Measurements from ENCODE around the gene RFWD3. TPM values are rescaled to one million over a fixed set of nuclear protein-coding genes. Genes with fewer than 3 reads are reported as not detected.

Gene RFWD3
- total and polyA plus RNA-seq, 2 of the 8 experiments (the other 6 are each of a cell fraction or from before 2014, with no cell fraction given), result 67.1 to 114 TPM

GRCh38 chr16:74667255-74667700 lies 601 bp upstream of the RFWD3 start:
- Histone ChIP-seq H4K91ac (replicated peaks; ENCODE audit: insufficient read length, low read length) (no peak overlapping the region), H4K20me1 (replicated peaks in 1 of 2; ENCODE audit: control insufficient read depth in 1 of 2, insufficient read depth in 2 of 2, low read length in 2 of 2) (peaks cover 9 to 13% of the 10 kb centered on the region in 2 experiments), H2BK120ac (replicated peaks; ENCODE audit: low read depth, low read length) (no peak overlapping the region), H3K56ac (replicated peaks; ENCODE audit: insufficient read length, low read depth, low read length) (no peak overlapping the region), H3K23me2 (ENCODE audit: low read depth, low read length) (peaks cover 5% of the 10 kb centered on the region; the same call in 1 of the 2 replicates), H3K4me3 (ENCODE audit: extremely low read depth in 1 of 4, insufficient read depth in 2 of 4, low read depth in 3 of 4, low read length in 4 of 4) (peak overlapping the region; percentile 55 to 93 (median 74)), H2AFZ (ENCODE audit: low read length) (peak overlapping the region; percentile 60), H3K9ac (replicated peaks in 1 of 4; ENCODE audit: extremely low read depth in 1 of 4, low read depth in 3 of 4, low read length in 3 of 4) (peak overlapping the region; percentile 40 to 93 (median 62)), H2BK12ac (ENCODE audit: low read depth, low read length) (no peak overlapping the region), H2BK5ac (ENCODE audit: low read depth, low read length) (0 out of 2 replicates have a peak overlapping the region, but pooled peaks have one; percentile 47), H3K79me2 (ENCODE audit: control insufficient read depth in 1 of 2, insufficient read depth in 2 of 2, low read length in 2 of 2) (peaks cover 9 to 41% of the 10 kb centered on the region in 2 experiments), H3K14ac (ENCODE audit: insufficient read length) (no peak overlapping the region), H2BK15ac (ENCODE audit: low read length) (no peak overlapping the region), H3K18ac (ENCODE audit: extremely low read depth, low read length) (no peak overlapping the region), H3K27me3 (replicated peaks in 1 of 4; ENCODE audit: control insufficient read depth in 3 of 4, extremely low read depth in 1 of 4, insufficient read depth in 3 of 4, low read length in 3 of 4) (no peaks in the 10 kb centered on the region), H2AK5ac (ENCODE audit: low read depth, low read length) (no peak overlapping the region), H3K9me3 (ENCODE audit: insufficient read depth in 2 of 2, low read depth in 1 of 2, low read length in 1 of 2) (no peaks in the 10 kb centered on the region; a peak in 1 of 4 replicates), H3K79me1 (ENCODE audit: low read depth, low read length) (peaks cover 13% of the 10 kb centered on the region), H3K4me1 (replicated peaks in 1 of 4; ENCODE audit: control insufficient read depth in 3 of 4, insufficient read depth in 4 of 4, low read length in 3 of 4) (peaks cover 0 to 3% (median 0%) of the 10 kb centered on the region in 4 experiments; a peak in 1 of 7 replicates), H2BK20ac (ENCODE audit: low read length) (no peak overlapping the region), H4K5ac (ENCODE audit: insufficient read length, low read depth, low read length) (peak overlapping the region; percentile 65), H3K36me3 (ENCODE audit: control insufficient read depth in 2 of 4, insufficient read depth in 4 of 4, low read length in 3 of 4) (peaks cover 14 to 33% (median 25%) of the 10 kb centered on the region in 4 experiments), H3K27ac (ENCODE audit: low read depth, low read length) (peak overlapping the region; percentile 30; the same call in 1 of the 2 replicates), H3K4me2 (ENCODE audit: insufficient read depth in 1 of 2, low read depth in 2 of 2, low read length in 2 of 2) (peak overlapping the region; percentile 73 to 76), H4K8ac (ENCODE audit: extremely low read depth, insufficient read depth, low read length) (peak overlapping the region; percentile 59; the same call in 1 of the 2 replicates), H3K4ac (replicated peaks; ENCODE audit: insufficient read length, low read depth, low read length) (no peak overlapping the region), H3K23ac (ENCODE audit: insufficient read length) (no peak overlapping the region)
- DNase-seq (ENCODE audit: low read depth in 1 of 2, low spot score in 2 of 2), result peak in 1 of 2 experiments; percentile 68
- POLR2A ChIA-PET (ENCODE audit: partially characterized antibody), result interaction anchor here (0.6 to 6.5 kb wide), 23 partner anchors 11 to 370 kb away, joined by 3 to 37 read pairs (median 4); partner anchors contain the start of genes GLG1 and MLKL
- FAIRE-seq, result no peak
- WGBS, 2 experiments (ENCODE audit: extremely low coverage in 1 of 2, insufficient coverage in 1 of 2, insufficient read length in 1 of 2, insufficient replicate concordance in 2 of 2, low coverage in 1 of 2, low lambda C conversion rate in 2 of 2, missing lambda C conversion rate in 1 of 2), result 2% methylated on average over 23 of the region's 23 CpGs; no CpG with 5 or more reads in 1 of the 2 experiments
- CTCF ChIA-PET (ENCODE audit: partially characterized antibody), result interaction anchor here (0.9 to 2.8 kb wide), 8 partner anchors 12 to 195 kb away, joined by 3 to 10 read pairs (median 5); partner anchors contain the start of gene MLKL
- TF ChIP-seq SIN3A (conservative IDR thresholded peaks at IDR 0.05 in 1 of 2, IDR thresholded peaks at IDR 0.05 in 1 of 2; ENCODE audit: low read depth in 1 of 2, low read length in 2 of 2), result peak in 1 of 2 experiments; percentile 25; a peak in 1 of 4 replicates
- TF ChIP-seq CTBP2 (IDR thresholded peaks at IDR 0.05; ENCODE audit: borderline replicate concordance, insufficient read depth, insufficient read length, low read length), result no peak
- TF ChIP-seq POLR2A (IDR thresholded peaks at IDR 0.05; ENCODE audit: control extremely low read depth in 1 of 2, low read depth in 2 of 2, low read length in 2 of 2), result peak in 1 of 2 experiments; percentile 40; a peak in 1 of 3 replicates
- peak; percentile 69; the same call in 1 of the 2 replicates for TF ChIP-seq TAF1 (IDR thresholded peaks at IDR 0.05; ENCODE audit: low read depth, low read length)
- no peak for TF ChIP-seq MAFK (IDR thresholded peaks at IDR 0.05; ENCODE audit: low read depth, low read length)
- no peak for TF ChIP-seq SIX5 (IDR thresholded peaks at IDR 0.05; ENCODE audit: low read depth, low read length)
- TF ChIP-seq EGR1 (IDR thresholded peaks at IDR 0.05; ENCODE audit: borderline replicate concordance, low read depth, low read length), result no peak
- peak; percentile 39; the same call in 1 of the 2 replicates for TF ChIP-seq TBP (IDR thresholded peaks at IDR 0.05; ENCODE audit: low read depth, low read length)
- no peak for TF ChIP-seq SIRT6 (IDR thresholded peaks at IDR 0.05; ENCODE audit: low read length)
- no peak for TF ChIP-seq RXRA (IDR thresholded peaks at IDR 0.05; ENCODE audit: insufficient read depth, low read depth, low read length)
- 0 out of 2 replicates have a peak, but pooled peaks have one; percentile 32 for TF ChIP-seq TEAD4 (IDR thresholded peaks at IDR 0.05; ENCODE audit: low read depth, low read length)
- no peak for TF ChIP-seq CHD2 (IDR thresholded peaks at IDR 0.05; ENCODE audit: low read length)
- TF ChIP-seq CBX5 (IDR thresholded peaks at IDR 0.05; ENCODE audit: low read depth, low read length), result no peak
- TF ChIP-seq ASH2L (IDR thresholded peaks at IDR 0.05; ENCODE audit: low read length), result peak; percentile 76

Measured in H1 (cell line).